Measurements from ENCODE around the gene AFF3.

Gene AFF3

GRCh38 chr2:99572373-99573164, 569.8 kb downstream of the AFF3 start:
- FAIRE-seq (no peak), DNase-seq (ENCODE audit: insufficient read length, low spot score) (no peak)
- TF ChIP-seq POLR2A (IDR thresholded peaks at IDR 0.05; ENCODE audit: low read depth, low read length): no peak

- FAIRE-seq (no peak), DNase-seq (ENCODE audit: insufficient read length, low spot score) (no peak)
- no peak for TF ChIP-seq POLR2A (IDR thresholded peaks at IDR 0.05; ENCODE audit: low read depth, low read length)
Observed at GRCh38 chr2:99571954-99572353, 570.4 kb downstream of the AFF3 start.

GRCh38 chr2:99571533-99571932, 570.9 kb downstream of the AFF3 start:
- DNase-seq (ENCODE audit: insufficient read length, low spot score): no peak
- no peak for TF ChIP-seq POLR2A (IDR thresholded peaks at IDR 0.05; ENCODE audit: low read depth, low read length)
- no peak for FAIRE-seq

- no peak for TF ChIP-seq POLR2A (IDR thresholded peaks at IDR 0.05; ENCODE audit: low read depth, low read length)
- FAIRE-seq (no peak), DNase-seq (ENCODE audit: insufficient read length, low spot score) (no peak)
Observed at GRCh38 chr2:99571021-99571420, 571.4 kb downstream of the AFF3 start.

GRCh38 chr2:99569386-99569785, 573.0 kb downstream of the AFF3 start:
- no peak for FAIRE-seq
- no peak for DNase-seq (ENCODE audit: insufficient read length, low spot score)
- TF ChIP-seq POLR2A (IDR thresholded peaks at IDR 0.05; ENCODE audit: low read depth, low read length): no peak

- DNase-seq (ENCODE audit: insufficient read length, low spot score) (no peak), FAIRE-seq (no peak)
Observed at GRCh38 chr2:99565227-99565626, 577.2 kb downstream of the AFF3 start.

GRCh38 chr2:99562516-99562915, 579.9 kb downstream of the AFF3 start:
- no peak for TF ChIP-seq POLR2A (IDR thresholded peaks at IDR 0.05; ENCODE audit: low read depth, low read length)
- DNase-seq (ENCODE audit: insufficient read length, low spot score): no peak
- FAIRE-seq: no peak

More at GRCh38 chr2:99565227-99565626, 577.2 kb downstream of the AFF3 start:
- TF ChIP-seq POLR2A (IDR thresholded peaks at IDR 0.05; ENCODE audit: low read depth, low read length): no peak

- DNase-seq (ENCODE audit: insufficient read length, low spot score) (no peak), FAIRE-seq (no peak)
- no peak for TF ChIP-seq POLR2A (IDR thresholded peaks at IDR 0.05; ENCODE audit: low read depth, low read length)
Observed at GRCh38 chr2:99561804-99562203, 580.6 kb downstream of the AFF3 start.

- peak; percentile 90 for FAIRE-seq
- TF ChIP-seq POLR2A (IDR thresholded peaks at IDR 0.05; ENCODE audit: low read depth, low read length): no peak
- DNase-seq (ENCODE audit: insufficient read length, low spot score): peak; percentile 66
Observed at GRCh38 chr2:99559075-99559662, 583.2 kb downstream of the AFF3 start.

GRCh38 chr2:99555404-99555803, 587.0 kb downstream of the AFF3 start:
- FAIRE-seq (no peak), DNase-seq (ENCODE audit: insufficient read length, low spot score) (no peak)
- no peak for TF ChIP-seq POLR2A (IDR thresholded peaks at IDR 0.05; ENCODE audit: low read depth, low read length)

- TF ChIP-seq POLR2A (IDR thresholded peaks at IDR 0.05; ENCODE audit: low read depth, low read length): no peak
- no peak for FAIRE-seq
Observed at GRCh38 chr2:99554871-99555270, 587.5 kb downstream of the AFF3 start.

GRCh38 chr2:99554238-99554637, 588.2 kb downstream of the AFF3 start:
- no peak for TF ChIP-seq POLR2A (IDR thresholded peaks at IDR 0.05; ENCODE audit: low read depth, low read length)
- DNase-seq (ENCODE audit: insufficient read length, low spot score) (no peak), FAIRE-seq (no peak)

More at GRCh38 chr2:99554871-99555270, 587.5 kb downstream of the AFF3 start:
- DNase-seq (ENCODE audit: insufficient read length, low spot score): no peak

- TF ChIP-seq POLR2A (IDR thresholded peaks at IDR 0.05; ENCODE audit: low read depth, low read length): no peak
- FAIRE-seq (no peak), DNase-seq (ENCODE audit: insufficient read length, low spot score) (no peak)
Observed at GRCh38 chr2:99552529-99552928, 589.9 kb downstream of the AFF3 start.

GRCh38 chr2:99550368-99550767, 592.0 kb downstream of the AFF3 start:
- DNase-seq (ENCODE audit: insufficient read length, low spot score) (no peak), FAIRE-seq (no peak)
- TF ChIP-seq POLR2A (IDR thresholded peaks at IDR 0.05; ENCODE audit: low read depth, low read length): no peak

GRCh38 chr2:99545604-99546003, 596.8 kb downstream of the AFF3 start:
- TF ChIP-seq POLR2A (IDR thresholded peaks at IDR 0.05; ENCODE audit: low read depth, low read length): no peak
- FAIRE-seq (no peak), DNase-seq (ENCODE audit: insufficient read length, low spot score) (no peak)
